ENCODE results near the gene VSX1.

GRCh38 chr20:25025986-25026605 is 55.8 kb downstream of the VSX1 start:
- TF ChIP-seq, protein P1, sequence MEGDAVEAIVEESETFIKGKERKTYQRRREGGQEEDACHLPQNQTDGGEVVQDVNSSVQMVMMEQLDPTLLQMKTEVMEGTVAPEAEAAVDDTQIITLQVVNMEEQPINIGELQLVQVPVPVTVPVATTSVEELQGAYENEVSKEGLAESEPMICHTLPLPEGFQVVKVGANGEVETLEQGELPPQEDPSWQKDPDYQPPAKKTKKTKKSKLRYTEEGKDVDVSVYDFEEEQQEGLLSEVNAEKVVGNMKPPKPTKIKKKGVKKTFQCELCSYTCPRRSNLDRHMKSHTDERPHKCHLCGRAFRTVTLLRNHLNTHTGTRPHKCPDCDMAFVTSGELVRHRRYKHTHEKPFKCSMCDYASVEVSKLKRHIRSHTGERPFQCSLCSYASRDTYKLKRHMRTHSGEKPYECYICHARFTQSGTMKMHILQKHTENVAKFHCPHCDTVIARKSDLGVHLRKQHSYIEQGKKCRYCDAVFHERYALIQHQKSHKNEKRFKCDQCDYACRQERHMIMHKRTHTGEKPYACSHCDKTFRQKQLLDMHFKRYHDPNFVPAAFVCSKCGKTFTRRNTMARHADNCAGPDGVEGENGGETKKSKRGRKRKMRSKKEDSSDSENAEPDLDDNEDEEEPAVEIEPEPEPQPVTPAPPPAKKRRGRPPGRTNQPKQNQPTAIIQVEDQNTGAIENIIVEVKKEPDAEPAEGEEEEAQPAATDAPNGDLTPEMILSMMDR (conservative IDR thresholded peaks at IDR 0.05; ENCODE audit: low read depth, low read length) = no peak
- no peak for TF ChIP-seq EZH2 (IDR thresholded peaks at IDR 0.05; ENCODE audit: borderline replicate concordance, low read depth, low read length, poor library complexity, severe bottlenecking)

Measured in A673 (cell line).